K562 (cell line): Measurements from ENCODE around the gene GABBR1. TPM values are rescaled to one million over a fixed set of nuclear protein-coding genes. Genes with fewer than 3 reads are reported as not detected.

Experiments used
- ATAC-seq: fragments of 200-7000 bp; cut with Tn5 transposase; 3 replicates; pipeline ENCODE4 v1.9.1; 2020; ENCODE audit warnings: moderate library complexity
- BruUV-seq: library from RNA; stranded (reverse); fragments of 400-500 nt; replicated peaks from 2 replicates; lab custom pipeline; 2021; lab: Mats Ljungman, UMichigan
- CTCF ChIA-PET: fragments of 300-600 bp; formaldehyde crosslinking; extraction: SDS; loops from one replicate; lab custom pipeline; 2021; ENCODE audit warnings: low intra/inter-chr PET ratio; lab: Yijun Ruan, JAX
- POLR2A ChIA-PET: fragments of 300-600, 350-650 bp; sonication (Branson Sonifier 250); formaldehyde crosslinking; extraction: SDS; loops from one replicate; lab custom pipeline; 2021; ENCODE audit warnings: antibody characterized with exemption, inconsistent platforms; lab: Yijun Ruan, JAX
- DNase-seq, 4 experiments: peaks; one replicate each; pipeline versions ENCODE4 v3.0.0 to v3.0.0-alpha.2; 2011 to 2018; ENCODE audit warnings: low spot score in 3 of 4, mixed read lengths in 3 of 4; ENCODE audit errors: extremely low read depth in 1 of 4
- FAIRE-seq: peaks from 2 replicates; lab custom pipeline; 2011; peaks lifted over from hg19 to GRCh38; lab: Jason Lieb, UNC
- H2AFZ ChIP-seq: 2 replicates; pipeline ENCODE4 v1.6.0; 2011; ENCODE audit warnings: low read depth, low read length, control low read depth, inconsistent platforms
- H3K27ac ChIP-seq: fragments of 200-600 bp; 3 replicates; pipeline ENCODE4 v1.8.0; 2011; ENCODE audit warnings: low read depth, mild to moderate bottlenecking, control low read depth, inconsistent platforms, low read length, moderate library complexity, mixed read lengths; ENCODE audit errors: extremely low read depth
- H3K27me3 ChIP-seq, 2 experiments: fragments of 300-600 bp in 1 of 2; 2 replicates in 1 of 2; 3 replicates in 1 of 2; pipeline versions ENCODE4 v1.6.0 to v1.8.0; 2011; ENCODE audit warnings: inconsistent platforms in 2 of 2, low read length in 2 of 2, mild to moderate bottlenecking in 1 of 2, mixed read lengths in 1 of 2, moderate library complexity in 1 of 2; ENCODE audit not compliant: control insufficient read depth in 2 of 2, insufficient read depth in 2 of 2
- H3K36me3 ChIP-seq: fragments of 300-600 bp; 3 replicates; pipeline ENCODE4 v1.8.0; 2011; ENCODE audit warnings: mild to moderate bottlenecking, low read length, inconsistent platforms; ENCODE audit not compliant: control insufficient read depth, insufficient read depth
- H3K4me1 ChIP-seq, 2 experiments: fragments of 200-600 bp in 1 of 2; replicated peaks in 1 of 2; 2 replicates in 1 of 2; 3 replicates in 1 of 2; pipeline versions ENCODE4 v1.5.1 to v1.8.0; 2011; ENCODE audit warnings: inconsistent platforms in 2 of 2, low read length in 2 of 2, mild to moderate bottlenecking in 1 of 2, mixed read lengths in 1 of 2, moderate library complexity in 1 of 2; ENCODE audit not compliant: control insufficient read depth in 2 of 2, insufficient read depth in 2 of 2
- H3K4me2 ChIP-seq: 2 replicates; pipeline ENCODE4 v1.6.1; 2011; ENCODE audit warnings: low read length, control low read depth, inconsistent platforms, mixed read lengths; ENCODE audit not compliant: insufficient read depth
- H3K4me3 ChIP-seq: fragments of 200-600 bp; sonication (generic), shearing (Covaris generic); 2 replicates; pipeline ENCODE4 v1.5.1; 2016; ENCODE audit warnings: control low read depth, inconsistent platforms
- H3K79me2 ChIP-seq: fragments of 200-600 bp; 3 replicates; pipeline ENCODE4 v1.8.0; 2011; ENCODE audit warnings: low read length, inconsistent platforms; ENCODE audit not compliant: control insufficient read depth, insufficient read depth
- H3K9ac ChIP-seq, 2 experiments: 2 replicates each; pipeline versions ENCODE4 v1.6.0 to v1.6.1; 2011; ENCODE audit warnings: low read depth in 2 of 2, low read length in 2 of 2, control low read depth in 1 of 2, inconsistent platforms in 1 of 2, mild to moderate bottlenecking in 1 of 2, mixed read lengths in 1 of 2; ENCODE audit not compliant: insufficient read depth in 1 of 2
- H3K9me1 ChIP-seq: one replicate; pipeline ENCODE4 v1.6.0; 2011; ENCODE audit warnings: inconsistent platforms, mild to moderate bottlenecking, low read length, moderate library complexity; ENCODE audit not compliant: control insufficient read depth, insufficient read depth
- H3K9me3 ChIP-seq: replicated peaks from 2 replicates; pipeline ENCODE4 v1.5.1; 2011; ENCODE audit warnings: low read depth, low read length, inconsistent platforms; ENCODE audit not compliant: control insufficient read depth, insufficient read depth
- H4K20me1 ChIP-seq: replicated peaks from 2 replicates; pipeline ENCODE4 v1.6.1; 2011; ENCODE audit warnings: low read length, inconsistent platforms, mixed read lengths; ENCODE audit not compliant: control insufficient read depth, insufficient read depth
- MAFK ChIP-seq: IDR thresholded peaks from 2 replicates; pipeline ENCODE4 v1.6.1; 2011; ENCODE audit warnings: low read length, improper control_type of control experiment
- RFX1 ChIP-seq: fragments of 450-650 bp; IDR thresholded peaks from 2 replicates; pipeline ENCODE4 v1.6.1; 2016; ENCODE audit warnings: mild to moderate bottlenecking, moderate library complexity
- RNF2 ChIP-seq: sonication (generic); IDR thresholded peaks from 2 replicates; pipeline ENCODE4 v1.6.1; 2016
- ZNF408 ChIP-seq: fragments of 250-450 bp; sonication (Bioruptor Pico); IDR thresholded peaks from 2 replicates; pipeline ENCODE4 v1.4.0; 2020; ENCODE audit warnings: low read depth, mild to moderate bottlenecking, moderate library complexity
- WGBS: fragments of 100-300 bp; shearing (Covaris generic); methylation state at CpG from one replicate; pipeline ENCODE4 v1.1.6; 2016; ENCODE audit warnings: low coverage, mixed read lengths; ENCODE audit not compliant: insufficient coverage; ENCODE audit errors: missing lambda C conversion rate; 5-methylcytosine and 5-hydroxymethylcytosine counted together
- in situ Hi-C: fragments of 300-500 bp; cut with MboI; formaldehyde crosslinking; loops from 4 replicates; pipeline ENCODE4 v1.15.0; 2018; ENCODE audit warnings: inconsistent platforms, mixed read lengths
- intact Hi-C: fragments of 100-400 bp; cut with micrococcal nuclease; formaldehyde crosslinking; loops from 2 replicates; pipeline ENCODE4 v1.14.2; 2022
- polyA plus RNA-seq, 8 experiments: library from polyadenylated mRNA; depleted of rRNA in 4 of 8; stranded (reverse) in 5 of 8; unstranded in 3 of 8; fragments of >200 nt; fragmentation: Nextera tagmentation in 2 of 8; fragmentation: Illumina TruSeq in 1 of 8; extraction: Ambion mirVana in 2 of 8; extraction: Trizol in 1 of 8; gene quantifications; 2 replicates each; pipeline versions ENCODE4 v1.2.1 to v1.2.3, GENCODE V29; 2011 to 2014; ENCODE audit warnings: inconsistent platforms in 1 of 8, missing spikeins in 1 of 8
- total RNA-seq, 7 experiments: library from RNA; depleted of rRNA in 6 of 7; stranded (reverse); fragments of >200 nt in 6 of 7; fragmentation: Illumina TruSeq in 2 of 7; extraction: Trizol in 2 of 7; gene quantifications; 2 replicates each; pipeline versions ENCODE4 v1.2.1 to v1.2.3, GENCODE V29; 2011 to 2021; ENCODE audit warnings: low replicate concordance in 1 of 7
- TF ChIP-seq, protein P1 (sequence below): fragments of 250-450 bp; sonication (Bioruptor Pico); IDR thresholded peaks from 2 replicates; pipeline ENCODE4 v1.5.0; 2021; ENCODE audit warnings: mild to moderate bottlenecking, moderate library complexity
- TF ChIP-seq, protein P2 (sequence below): sonication (generic); formaldehyde crosslinking; IDR thresholded peaks from 2 replicates; pipeline ENCODE4 v1.8.0; 2022; ENCODE audit warnings: missing genetic modification reagents, mild to moderate bottlenecking, moderate library complexity, borderline replicate concordance

GABBR1 gene
- total and polyA plus RNA-seq, 9 of the 15 experiments (the other 6 are each of a cell fraction or from before 2014, with no cell fraction given) = 2.2 to 48.3 (median 20.8) TPM

DNA sequence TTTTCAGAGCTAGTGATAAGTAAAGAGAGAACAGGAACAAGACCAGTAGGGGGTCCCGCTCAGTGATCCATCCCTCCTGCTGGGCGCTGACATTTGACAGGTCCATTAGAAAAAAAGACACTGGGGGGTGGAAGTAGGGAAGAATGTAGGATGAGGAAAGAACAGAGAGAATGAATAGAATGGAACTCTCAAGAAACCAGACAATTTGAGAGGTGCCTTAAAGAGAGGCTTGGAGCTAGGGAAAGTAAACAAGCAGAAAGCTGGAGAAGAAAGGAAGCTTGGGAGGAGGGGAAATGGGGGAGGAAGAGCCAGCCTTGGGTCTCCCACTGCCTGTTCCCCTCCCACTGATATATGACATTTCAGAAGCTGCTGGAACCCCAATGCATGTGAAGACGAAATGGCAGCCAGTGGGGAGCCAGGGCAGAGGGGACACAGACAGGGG is 8.4 kb downstream of the GABBR1 start (continued):
- TF ChIP-seq, protein P1, sequence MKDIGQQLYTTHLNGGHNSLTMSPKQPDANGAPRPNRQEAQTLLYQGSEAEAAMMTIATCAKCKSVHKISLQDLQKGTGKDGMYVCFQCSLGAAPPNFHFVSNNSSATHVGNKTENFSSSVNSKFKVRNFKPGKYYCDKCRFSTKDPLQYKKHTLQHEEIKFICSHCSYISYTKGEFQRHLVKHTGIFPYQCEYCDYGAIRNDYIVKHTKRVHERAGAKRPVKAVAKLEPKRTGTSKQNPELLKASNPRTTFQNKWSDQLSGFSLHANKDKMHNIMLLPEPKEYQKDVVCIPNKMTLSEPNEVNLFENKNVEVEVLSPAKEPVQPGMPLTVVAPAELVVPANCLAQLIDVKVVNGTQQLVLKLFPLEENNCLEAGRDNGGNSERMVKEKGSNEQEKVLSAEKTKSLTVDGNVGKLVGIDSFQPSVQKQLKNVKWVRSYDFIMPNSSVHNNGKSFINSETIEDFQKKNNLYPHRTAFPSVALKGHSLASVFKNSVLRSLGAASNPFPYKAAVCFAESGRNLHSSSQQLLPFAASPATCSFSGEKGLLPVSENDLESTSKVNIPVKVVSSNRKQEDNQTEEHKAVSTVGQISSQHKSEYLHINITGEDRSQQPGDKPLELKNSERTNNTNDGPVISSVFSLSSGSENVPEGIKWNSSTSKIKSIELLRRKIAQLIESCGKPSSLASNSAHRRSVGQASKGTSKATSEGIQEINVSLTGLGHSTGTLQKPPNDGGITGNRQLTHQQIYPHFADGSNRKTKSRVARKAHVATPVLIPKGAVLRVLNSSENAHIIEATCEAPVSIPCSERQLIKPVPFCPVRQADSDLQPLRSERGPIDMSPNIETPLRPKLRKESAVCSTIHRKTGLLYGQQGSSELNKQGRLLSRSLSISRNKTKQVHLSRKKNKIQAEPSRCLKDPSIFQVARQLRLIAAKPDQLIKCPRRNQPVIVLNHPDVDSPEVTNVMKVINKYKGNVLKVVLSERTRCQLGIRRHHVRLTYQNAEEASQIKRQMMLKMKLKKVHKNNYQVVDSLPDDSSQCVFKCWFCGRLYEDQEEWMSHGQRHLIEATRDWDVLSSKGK = no peak
- no peak for TF ChIP-seq MAFK

DNA sequence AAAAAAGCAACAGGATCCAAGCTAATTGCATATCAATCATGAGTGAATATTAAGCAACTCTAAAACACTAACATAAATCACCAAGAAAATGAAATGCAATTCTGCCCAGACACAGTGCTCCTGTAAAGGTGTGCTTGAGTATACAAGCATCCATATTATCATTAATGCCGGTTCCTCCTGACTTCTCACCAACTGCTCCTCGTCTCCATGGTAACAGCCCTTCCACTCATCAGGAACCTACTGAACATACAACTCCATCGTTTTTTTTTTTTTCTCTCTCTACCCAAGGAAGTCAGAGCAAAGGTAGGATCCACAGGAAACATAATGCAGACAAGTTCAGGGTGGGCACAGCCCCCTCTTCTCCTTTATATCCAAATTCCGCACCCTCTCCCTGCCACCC is 12.4 kb downstream of the GABBR1 start:
- H3K36me3 ChIP-seq = peaks cover 82% of the 10 kb centered on the region
- in situ Hi-C loops = no loop called here
- H3K27ac ChIP-seq = no peak overlapping the region
- H2AFZ ChIP-seq = no peak overlapping the region
- peaks cover 6% of the 10 kb centered on the region; the same call in 1 of the 3 replicates for H3K79me2 ChIP-seq
- H3K27me3 ChIP-seq = no peaks in the 10 kb centered on the region
- ChIA-PET CTCF (no interaction called here), POLR2A (no interaction called here)
- TF ChIP-seq RFX1 (peak; percentile 74), RNF2 (no peak), ZNF408 (CRISPR knock-in tag) (no peak)
- TF ChIP-seq, protein P2, sequence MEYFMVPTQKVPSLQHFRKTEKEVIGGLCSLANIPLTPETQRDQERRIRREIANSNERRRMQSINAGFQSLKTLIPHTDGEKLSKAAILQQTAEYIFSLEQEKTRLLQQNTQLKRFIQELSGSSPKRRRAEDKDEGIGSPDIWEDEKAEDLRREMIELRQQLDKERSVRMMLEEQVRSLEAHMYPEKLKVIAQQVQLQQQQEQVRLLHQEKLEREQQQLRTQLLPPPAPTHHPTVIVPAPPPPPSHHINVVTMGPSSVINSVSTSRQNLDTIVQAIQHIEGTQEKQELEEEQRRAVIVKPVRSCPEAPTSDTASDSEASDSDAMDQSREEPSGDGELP (CRISPR knock-in tag) = no peak
- FAIRE-seq = no peak
- intact Hi-C loops = no loop called here
- peaks cover 14 to 15% of the 10 kb centered on the region in 2 experiments for H3K4me1 ChIP-seq
- H3K9ac ChIP-seq = no peak overlapping the region
- H3K4me3 ChIP-seq = no peak overlapping the region
- no peak overlapping the region for H3K4me2 ChIP-seq
- H4K20me1 ChIP-seq = no peaks in the 10 kb centered on the region
- H3K9me3 ChIP-seq = no peaks in the 10 kb centered on the region
- BruUV-seq = no TSS peak
- no peak for ATAC-seq
- WGBS = 64% methylated on average over 4 of the region's 4 CpGs
- H3K9me1 ChIP-seq = no peaks in the 10 kb centered on the region
- DNase-seq = no peak
